WI38 (cell line): ENCODE measurements around the gene PDK1.
A peak's percentile ranks its signal among the peaks of the same experiment; 100 is the strongest.

Experiments used
- H3K4me3 ChIP-seq: 2 replicates; pipeline ENCODE4 v1.5.1; 2011; ENCODE audit warnings: low read depth, mild to moderate bottlenecking, control low read depth, low read length
- TF ChIP-seq, protein P1 (sequence below): IDR thresholded peaks from 2 replicates; pipeline ENCODE4 v1.5.1; 2012; ENCODE audit warnings: low read depth, mild to moderate bottlenecking, control low read depth, low read length

The PDK1 gene

DNA sequence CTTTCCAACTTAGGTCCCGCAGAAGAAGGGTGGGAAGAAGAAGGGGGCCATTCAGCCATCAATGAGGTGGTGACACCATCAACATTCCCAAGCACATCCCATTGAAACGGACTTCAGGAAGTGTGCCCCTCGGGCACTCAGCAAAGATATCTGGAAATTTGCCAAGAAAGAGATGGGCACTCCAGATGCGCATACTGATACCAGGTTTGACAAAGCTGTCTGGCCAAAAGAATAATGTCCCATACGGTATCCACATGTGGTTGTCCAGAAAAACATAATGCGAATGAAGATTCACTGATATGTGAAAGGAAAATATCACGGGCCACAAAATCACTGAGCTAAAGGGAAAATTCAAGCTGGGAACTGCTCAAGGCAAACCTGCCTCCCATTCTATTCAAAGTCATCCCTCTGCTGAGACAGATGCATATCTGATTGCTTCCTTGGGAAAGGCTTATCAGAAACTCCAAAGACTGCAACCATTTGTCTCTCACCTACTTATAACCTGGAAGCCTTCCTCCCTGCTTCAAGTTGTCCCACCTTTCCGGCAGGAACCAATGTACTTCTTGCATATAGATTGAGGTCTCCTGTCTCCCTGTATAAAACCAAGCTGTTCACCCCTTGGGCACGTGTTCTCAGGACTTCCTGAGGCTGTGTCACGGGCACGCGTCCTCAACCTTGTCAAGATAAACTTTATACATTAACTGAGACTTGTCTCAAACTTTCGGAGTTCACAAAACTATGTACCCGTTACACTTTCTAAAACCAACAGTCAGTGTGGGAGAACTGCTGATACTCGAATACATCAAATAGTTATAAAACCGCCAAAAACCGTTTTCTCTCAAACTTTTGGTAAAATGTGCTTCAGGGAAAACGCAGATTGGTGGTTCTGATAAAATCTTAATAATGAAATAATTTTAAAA, 1.3 kb upstream of the PDK1 start:
- TF ChIP-seq, protein P1, sequence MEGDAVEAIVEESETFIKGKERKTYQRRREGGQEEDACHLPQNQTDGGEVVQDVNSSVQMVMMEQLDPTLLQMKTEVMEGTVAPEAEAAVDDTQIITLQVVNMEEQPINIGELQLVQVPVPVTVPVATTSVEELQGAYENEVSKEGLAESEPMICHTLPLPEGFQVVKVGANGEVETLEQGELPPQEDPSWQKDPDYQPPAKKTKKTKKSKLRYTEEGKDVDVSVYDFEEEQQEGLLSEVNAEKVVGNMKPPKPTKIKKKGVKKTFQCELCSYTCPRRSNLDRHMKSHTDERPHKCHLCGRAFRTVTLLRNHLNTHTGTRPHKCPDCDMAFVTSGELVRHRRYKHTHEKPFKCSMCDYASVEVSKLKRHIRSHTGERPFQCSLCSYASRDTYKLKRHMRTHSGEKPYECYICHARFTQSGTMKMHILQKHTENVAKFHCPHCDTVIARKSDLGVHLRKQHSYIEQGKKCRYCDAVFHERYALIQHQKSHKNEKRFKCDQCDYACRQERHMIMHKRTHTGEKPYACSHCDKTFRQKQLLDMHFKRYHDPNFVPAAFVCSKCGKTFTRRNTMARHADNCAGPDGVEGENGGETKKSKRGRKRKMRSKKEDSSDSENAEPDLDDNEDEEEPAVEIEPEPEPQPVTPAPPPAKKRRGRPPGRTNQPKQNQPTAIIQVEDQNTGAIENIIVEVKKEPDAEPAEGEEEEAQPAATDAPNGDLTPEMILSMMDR = no peak
- H3K4me3 ChIP-seq = peak overlapping the region; percentile 93

- peak overlapping the region; percentile 93 for H3K4me3 ChIP-seq
- TF ChIP-seq, protein P1 = no peak
Measured at GRCh38 chr2:172555272-172555521, 693 bp upstream of the PDK1 start.

DNA sequence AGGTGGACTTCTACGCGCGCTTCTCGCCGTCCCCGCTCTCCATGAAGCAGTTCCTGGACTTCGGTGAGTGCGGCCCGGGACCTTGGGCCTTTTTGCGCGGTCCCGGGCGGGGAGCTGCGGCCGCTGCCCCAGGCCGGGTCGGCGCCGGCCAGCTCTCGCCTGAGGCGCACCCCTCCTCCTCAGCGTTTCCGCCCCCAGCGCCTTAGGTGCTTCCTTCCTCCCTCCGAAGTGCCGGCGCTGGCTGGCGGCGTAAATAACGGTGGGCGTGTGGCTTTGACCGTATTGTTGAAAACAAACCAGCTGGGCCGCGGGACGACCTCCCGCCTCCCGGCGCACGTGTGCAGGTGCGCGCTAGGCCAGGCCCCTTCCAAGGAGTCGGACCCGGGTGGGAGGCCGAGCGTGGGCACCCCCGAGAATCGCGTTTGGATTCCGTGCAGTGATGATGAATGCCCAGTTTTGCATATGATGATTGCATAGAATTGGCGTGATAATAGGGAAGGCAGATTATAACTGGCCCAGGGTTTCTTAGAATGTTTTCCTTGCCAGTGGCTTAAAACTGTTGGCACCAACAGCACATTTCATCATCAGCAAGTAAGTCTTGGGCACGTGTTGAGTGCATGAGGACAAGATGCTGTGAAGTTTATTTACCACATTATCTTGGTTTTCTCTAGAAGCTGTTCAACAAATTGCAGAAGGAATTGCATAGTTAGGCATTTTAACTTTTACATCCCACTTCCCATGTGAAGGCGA, 569 bp downstream of the PDK1 start:
- H3K4me3 ChIP-seq = peak overlapping the region; percentile 93
- TF ChIP-seq, protein P1 = no peak

DNA sequence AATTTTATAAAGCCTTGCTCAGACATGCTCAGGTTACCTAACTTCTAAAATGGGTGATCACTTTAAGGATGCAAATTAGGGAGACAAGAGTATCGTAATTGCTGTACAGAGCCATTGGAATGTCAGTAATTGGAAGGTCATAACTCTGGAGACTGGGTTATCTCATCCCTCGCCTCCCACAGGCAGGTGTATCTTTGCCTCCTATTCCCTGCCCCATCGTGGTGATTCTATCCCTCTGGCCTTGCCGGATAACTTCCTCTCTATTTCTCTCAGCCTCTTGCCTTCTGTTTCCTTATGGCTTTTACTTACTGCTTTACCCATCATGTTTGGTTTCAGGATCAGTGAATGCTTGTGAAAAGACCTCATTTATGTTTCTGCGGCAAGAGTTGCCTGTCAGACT, 2.5 kb downstream of the PDK1 start:
- TF ChIP-seq, protein P1 = no peak
- H3K4me3 ChIP-seq = no peak overlapping the region; the same call in none of the 2 replicates

GRCh38 chr2:172560721-172561120, 4.8 kb downstream of the PDK1 start:
- H3K4me3 ChIP-seq = no peak overlapping the region
- TF ChIP-seq, protein P1 = no peak

DNA sequence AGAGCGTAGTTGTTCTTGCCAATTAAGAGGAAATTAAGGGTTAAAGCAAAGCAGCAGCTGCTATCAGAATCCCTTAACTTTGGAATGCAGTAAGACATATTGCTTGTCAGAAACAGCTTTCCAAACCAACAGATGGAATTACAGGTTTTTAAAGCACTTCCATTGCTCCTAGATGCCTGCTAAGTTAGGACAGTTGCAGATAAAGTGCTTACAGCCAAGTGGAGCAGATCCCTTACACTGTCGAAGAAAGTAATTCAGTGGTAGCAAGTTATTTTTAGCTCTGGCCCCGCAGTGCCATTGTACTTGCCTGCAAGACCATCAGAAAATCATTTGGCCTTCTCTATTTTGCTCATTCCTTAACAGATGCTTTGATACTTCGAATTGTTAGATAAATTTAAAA, 5.4 kb downstream of the PDK1 start:
- no peak overlapping the region for H3K4me3 ChIP-seq
- TF ChIP-seq, protein P1 = no peak

GRCh38 chr2:172562298-172562697, 6.4 kb downstream of the PDK1 start:
- TF ChIP-seq, protein P1 = no peak
- H3K4me3 ChIP-seq = no peak overlapping the region
